ENCODE data around the gene MTR.

MTR gene

DNA sequence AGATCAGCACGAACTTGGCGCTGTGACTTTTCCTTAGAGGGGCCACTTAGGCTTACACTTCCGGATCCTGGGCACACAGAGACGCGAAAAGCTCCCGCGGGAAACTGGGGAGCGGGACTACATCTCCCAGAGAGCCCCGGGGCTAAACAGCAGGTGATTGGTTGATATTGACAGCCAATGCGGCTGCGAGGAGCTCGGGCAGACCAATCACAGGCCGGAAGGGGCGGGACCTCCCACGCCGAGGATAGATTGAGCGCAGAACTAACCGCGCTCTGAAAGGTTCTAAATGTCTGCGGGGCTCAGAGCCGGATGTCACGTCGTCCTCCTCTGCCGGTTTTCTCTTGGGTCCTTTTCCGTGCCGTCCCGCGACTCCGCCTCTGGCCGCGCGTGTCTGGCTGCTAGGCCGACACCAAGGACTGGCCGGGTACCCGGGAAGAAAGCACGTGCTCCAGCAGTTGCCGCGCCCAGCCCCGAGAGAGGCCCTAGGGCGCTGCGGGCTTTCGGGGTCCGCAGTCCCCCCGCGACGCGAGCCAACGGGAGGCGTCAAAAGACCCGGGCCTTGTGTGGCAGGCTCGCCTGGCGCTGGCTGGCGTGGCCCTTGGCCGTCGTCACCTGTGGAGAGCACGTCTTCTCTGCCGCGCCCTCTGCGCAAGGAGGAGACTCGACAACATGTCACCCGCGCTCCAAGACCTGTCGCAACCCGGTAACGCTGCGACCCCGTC lies at the start of gene MTR:
MTR (plus strand) TSS at position 258 of the 722 bp plus-strand sequence; CDS start at position 670, 412 bp downstream.
- peak; percentile 97 for DNase-seq

DNA sequence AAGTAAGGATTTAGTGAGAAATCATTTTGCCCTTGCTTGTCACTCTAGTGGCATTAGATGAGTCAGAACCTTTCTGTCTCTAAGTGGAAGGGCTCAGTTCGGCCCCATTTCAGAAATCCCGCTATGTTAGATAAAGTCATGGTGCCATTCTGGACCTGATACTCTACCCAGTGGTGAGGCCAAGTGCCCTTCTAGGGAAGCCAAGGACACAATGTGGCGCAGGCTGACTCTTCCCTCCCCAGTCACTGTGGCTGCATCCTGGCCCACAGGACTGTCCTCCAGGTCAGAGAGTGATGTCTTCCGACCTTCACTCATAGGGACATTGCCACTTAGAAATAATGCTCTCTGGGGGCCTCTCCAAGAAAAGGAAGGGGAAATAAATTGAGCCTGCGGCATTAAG lies 48.3 kb upstream of the MTR start:
- DNase-seq, result no peak

DNA sequence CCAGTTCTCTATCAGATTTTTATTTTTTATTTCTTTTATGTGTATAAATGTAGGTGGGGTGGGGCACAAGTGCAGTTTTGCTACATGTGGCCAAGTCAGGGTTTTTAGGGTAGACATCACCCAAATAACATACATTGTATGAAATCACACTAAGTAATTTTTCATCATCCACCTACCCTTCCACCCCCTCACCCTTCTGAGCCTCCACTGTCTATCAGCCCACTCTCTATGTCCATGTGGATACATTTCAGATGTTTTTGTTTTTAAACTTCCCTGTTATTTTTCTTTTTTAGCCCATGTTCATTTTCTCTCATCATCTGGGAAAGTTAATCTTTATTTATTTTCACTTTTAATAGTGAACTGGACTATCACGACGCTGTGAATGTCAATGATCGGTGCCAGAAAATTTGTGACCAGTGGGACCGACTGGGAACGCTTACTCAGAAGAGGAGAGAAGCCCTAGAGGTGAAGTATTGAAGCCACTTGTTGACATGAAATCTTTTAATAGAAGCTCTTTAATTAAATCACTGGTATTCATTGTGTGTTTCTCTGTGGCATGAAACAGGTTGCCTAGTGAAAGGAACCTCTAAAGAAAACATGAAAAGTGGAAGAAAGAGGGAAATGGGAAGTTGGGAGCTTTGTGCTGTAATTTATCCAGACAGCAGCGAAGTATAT lies 47.6 kb upstream of the MTR start:
- DNase-seq, result no peak

DNA sequence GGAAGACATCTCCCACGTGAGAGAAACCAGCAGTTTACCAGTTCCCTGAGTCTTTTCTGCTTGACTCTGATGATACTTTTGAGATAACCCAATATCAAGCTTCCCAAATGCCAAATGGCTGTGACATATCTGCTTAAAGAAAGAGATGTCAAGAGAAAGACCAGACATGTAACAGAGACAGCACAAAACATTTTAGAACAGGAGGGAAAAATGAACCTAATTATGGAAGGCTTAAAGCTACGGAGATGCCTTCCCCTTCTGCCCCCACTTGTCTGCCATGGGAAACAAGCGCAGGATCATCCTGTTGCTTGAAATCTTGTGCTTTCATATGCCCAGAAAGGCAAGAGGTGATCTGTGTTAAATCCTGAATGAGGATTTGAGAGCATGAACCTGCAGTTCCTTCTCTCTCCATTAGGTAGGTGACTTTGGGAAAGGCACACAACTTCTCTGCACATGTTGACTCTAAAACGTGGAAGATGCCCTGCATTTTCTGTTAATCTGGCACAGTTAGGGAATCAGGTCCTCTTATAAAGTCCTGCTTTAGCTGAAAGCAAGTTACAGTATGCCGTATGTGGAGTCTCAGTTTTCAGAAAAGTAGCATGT lies 46.7 kb upstream of the MTR start:
- no peak for DNase-seq

DNA sequence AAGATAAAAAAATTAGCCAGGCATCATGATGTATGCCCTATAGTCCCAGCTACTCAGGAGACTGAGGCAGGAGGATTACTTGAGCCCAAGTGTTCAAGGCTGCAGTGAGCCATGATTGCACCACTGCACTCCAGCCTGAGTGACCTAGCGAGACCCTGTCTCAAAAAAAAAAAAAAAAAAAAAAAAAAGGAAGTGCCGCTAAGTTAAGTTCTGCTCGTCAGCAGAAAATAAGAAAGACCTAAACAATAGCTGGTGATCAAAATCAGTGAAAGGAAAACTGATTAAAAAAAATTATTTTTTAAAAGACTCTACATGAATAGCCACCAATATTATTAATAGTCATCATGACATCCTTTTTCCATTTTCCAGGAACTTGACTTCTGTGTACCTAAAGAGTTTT lies 44.2 kb upstream of the MTR start:
- DNase-seq, result no peak

DNA sequence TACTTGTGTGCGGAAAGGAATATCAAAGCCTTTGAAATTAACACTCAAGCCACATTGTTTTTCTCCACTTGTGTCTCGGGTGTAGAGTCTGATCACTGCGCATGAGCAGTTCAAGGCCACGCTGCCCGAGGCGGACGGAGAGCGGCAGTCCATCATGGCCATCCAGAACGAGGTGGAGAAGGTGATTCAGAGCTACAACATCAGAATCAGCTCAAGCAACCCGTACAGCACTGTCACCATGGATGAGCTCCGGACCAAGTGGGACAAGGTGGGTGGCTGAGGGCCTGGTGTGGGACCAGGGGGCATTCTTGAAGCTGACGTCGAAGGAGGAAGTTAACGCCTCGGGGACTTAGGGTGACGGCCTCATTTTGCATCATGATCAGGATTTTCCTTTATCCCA lies 43.7 kb upstream of the MTR start:
- no peak for DNase-seq

DNA sequence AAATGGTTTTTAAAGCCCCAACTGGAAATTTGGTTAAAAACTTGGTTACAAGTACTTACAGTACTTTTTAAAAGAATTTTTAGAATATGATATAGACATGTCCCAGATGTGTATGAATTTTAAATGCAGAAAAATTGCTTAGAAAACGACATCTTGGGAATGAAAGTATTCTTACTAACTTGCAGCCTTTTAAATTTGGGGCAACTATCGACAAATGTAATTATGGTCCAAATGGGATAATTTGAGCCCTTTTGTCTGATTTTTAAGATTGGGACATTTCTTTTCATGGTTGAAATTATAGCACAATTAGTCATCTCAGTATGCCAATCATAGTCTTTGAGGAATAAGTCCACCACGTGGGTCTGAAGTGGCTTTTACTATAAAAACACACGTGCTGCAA lies 43.2 kb upstream of the MTR start:
- DNase-seq, result no peak

DNA sequence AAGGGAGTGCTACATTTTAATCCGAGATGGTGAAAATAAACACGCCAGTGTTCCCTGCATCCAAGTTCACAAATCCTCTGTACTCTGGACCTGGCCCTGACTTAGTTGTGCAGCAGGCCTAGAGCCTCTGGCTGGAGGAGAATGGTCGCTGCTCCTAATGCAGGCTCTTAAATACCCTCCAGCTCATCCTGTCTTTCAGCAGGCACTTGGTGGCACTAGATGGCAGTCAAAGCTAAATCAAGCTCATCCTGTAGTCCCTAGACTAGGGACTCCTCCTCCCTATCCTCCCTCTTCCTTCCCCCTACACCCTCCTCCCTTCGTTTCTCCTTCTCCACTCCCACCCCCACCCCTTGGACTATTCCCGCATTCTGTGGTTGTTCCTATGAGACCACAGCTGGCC lies 41.6 kb upstream of the MTR start:
- DNase-seq, result no peak

DNA sequence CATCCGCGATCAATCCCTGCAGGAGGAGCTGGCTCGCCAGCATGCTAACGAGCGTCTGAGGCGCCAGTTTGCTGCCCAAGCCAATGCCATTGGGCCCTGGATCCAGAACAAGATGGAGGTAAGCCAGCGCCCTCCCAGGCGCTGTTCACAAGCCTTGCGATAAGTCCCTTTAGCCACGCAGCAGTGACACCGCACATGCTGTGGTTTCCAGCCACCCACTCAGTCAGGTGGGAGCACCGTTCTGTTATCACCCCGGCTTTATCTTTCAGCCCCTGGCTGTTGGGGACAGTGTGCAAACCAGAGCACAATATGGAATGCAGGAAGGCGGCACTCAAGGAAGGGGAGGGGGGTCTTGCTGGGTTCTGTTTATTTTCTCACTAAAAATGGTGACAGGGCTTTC lies 41.1 kb upstream of the MTR start:
- no peak for DNase-seq

DNA sequence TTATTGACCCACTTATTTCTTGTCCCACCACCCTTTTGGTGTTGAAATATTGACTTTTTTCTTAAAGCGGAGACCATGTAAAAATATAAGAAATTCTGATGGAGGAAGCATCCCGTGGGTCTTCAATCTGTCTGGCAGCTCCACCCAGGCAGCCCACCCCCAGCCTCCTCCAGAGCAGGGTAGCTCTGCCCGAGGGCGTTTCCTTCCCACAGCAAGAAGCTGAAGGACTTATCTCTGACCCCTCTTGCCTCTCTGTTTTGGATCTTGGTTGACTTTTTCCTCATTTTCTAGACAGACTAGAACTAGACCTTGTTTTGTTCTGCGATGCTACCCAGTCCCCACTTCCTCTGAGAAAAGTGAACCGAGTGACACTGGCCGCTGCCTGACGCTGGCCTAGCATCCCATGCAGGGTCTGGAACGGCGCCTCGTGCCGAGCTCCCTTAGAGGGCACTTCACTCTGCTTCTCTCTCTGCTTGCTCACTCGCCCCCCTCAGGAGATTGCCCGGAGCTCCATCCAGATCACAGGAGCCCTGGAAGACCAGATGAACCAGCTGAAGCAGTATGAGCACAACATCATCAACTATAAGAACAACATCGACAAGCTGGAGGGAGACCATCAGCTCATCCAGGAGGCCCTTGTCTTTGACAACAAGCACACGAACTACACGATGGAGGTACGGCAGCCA lies 40.4 kb upstream of the MTR start:
- no peak for DNase-seq

DNA sequence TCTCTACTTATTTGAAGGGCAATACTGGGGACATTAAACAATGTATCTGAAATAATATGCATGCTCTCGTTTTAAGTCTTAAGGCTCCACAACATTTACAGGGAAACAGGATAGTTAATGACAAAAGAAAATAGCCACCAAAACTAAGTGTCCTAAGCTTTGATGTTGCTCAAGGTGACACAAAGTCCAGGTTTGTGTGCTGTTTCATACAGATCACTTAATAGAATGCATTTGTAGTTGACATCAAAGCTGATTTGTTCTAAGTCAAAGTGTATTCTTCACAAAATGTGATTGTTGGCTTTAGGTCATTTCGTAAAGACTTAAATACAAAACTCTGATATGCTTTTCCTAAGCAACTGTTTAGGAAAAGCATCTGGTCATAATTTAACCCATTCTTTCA lies 37.5 kb upstream of the MTR start:
- DNase-seq, result no peak

DNA sequence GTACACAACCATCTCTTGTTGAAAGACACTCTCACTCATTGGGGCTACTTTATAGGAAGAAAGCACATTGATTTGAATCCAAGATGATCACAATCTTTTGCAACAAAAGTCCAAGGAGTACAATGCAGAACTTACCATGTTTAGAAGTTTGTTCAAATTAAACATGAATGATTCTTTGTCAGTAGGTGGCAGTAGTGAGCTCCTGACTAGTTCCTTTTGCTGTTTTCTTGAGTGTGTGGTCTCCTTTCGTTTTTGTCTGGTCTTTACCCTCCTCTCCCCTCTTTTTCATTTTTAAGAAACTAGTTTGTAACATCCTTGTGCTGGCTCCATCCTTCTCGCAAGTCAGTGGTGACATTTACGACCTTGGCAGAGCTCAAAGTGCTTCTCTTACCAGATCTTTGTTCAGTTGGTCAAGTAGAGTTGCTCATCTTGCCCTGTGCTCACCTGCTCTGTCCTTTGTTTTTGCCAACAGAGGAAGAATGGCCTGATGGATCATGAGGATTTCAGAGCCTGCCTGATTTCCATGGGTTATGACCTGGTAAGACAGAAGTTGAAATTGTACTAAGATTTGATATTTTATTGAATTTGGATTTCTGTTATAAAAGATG lies 35.7 kb upstream of the MTR start:
- DNase-seq, result no peak

DNA sequence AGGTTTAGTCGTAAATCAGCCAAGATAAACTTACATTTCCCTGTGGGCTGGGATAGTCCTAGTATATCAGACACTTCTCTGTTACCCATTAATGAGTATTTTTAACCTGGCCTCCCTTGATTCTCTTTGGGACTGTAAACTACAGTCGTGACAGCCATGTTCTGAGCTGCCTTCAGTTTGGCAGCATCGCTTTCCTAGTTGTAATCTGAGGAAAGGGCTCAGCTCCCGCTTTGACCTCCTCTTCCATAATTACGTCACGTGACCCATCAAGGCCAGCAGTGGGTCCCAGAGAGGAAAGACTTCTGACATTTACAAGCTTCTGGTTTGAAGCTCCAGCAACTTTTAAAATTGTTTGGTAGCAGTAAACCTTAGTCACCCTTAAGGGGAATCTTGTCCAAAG lies 34.6 kb upstream of the MTR start:
- no peak for DNase-seq

DNA sequence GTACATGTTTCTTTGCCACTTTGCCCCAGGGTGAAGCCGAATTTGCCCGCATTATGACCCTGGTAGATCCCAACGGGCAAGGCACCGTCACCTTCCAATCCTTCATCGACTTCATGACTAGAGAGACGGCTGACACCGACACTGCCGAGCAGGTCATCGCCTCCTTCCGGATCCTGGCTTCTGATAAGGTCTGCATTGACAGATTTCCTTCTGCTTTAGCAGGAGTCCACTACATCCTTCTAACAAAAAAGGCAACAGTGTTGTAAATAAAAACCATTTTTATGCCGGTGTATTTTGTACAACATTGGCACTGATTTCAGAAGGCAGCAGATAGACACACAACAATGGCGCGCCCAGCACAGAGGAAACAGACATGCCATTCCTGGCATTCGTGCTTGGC lies 34.1 kb upstream of the MTR start:
- no peak for DNase-seq

DNA sequence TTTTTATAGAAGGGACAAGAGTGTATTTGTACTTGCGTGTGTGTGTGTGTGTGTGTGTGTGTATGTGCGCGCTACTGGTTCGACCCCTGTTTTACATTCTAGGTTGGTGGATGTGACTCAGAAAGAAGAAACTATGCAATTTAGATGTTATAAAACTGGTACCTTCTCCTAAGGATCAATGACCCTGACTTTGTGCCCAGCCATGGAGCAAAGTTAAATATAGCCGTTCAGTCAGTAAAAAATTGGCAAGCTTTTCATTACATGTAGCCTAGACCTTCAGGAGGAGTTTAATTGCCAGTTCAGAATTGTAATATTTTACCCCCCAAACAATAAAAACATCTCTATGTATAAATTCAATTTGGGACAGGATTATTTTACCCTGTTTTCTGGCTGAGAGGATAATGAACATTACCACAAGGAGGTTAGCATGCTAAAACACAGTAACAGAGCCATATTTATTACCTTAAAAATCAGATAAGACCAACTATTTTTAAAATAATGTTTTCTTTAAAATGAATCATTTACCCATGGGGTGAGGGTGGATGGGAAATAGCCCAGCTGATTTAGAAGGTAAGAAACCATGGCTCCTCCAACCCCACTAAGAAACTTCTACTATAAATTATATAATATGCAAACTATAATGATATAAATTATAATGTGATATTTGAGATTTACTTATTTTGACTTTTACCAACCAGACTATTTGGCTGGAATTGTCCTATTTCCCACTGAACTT lies 33.5 kb upstream of the MTR start:
- no peak for DNase-seq

DNA sequence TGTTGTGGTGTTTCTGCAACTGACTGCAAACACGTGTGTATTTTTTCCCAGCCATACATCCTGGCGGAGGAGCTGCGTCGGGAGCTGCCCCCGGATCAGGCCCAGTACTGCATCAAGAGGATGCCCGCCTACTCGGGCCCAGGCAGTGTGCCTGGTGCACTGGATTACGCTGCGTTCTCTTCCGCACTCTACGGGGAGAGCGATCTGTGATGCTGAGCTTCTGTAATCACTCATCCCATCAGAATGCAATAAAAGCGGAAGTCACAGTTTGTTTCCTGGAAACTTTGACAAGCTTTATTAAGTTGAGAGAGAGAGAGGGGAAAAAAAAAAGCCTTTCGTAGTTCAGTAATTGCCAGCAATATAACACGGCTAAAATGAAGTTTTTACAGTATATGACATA lies 32.7 kb upstream of the MTR start:
- no peak for DNase-seq

DNA sequence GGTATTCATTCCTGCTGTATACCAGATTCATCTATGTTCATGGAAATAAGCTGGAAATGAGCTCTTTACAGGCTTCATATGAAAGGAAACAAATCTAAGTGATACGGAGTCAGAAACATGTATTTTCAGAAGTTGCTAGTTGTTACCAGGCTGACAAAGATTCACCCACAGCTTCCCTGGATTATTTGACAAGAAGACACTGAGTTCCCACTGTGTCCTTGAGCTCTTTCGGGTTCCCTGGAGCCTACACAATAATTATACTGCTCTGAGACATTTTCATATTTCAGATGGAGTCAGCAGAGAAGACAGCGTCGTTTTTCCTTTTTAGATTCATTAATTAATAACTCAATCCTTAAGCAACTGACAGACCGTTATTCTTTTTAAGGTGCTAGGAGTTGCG lies 29.3 kb upstream of the MTR start:
- DNase-seq, result no peak

DNA sequence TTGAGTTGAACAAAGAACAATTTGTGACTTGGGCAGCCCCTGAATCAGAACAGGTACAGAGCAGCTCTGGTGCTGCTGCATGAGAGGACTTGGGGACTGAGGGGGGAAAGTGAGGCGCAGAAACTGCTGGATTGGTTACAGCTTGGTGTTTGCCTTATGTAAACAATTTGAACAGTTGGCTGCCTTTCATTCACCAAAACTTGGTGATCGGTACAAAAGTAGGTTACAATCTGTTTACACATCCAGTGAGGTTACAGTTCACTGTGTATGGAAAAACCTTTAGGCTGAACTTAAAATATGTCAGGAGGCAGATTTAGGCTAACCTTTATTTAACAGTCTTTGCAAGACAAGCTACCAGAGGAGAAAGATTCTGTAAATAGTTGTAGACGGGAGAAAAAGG lies 28.6 kb upstream of the MTR start:
- DNase-seq, result no peak

DNA sequence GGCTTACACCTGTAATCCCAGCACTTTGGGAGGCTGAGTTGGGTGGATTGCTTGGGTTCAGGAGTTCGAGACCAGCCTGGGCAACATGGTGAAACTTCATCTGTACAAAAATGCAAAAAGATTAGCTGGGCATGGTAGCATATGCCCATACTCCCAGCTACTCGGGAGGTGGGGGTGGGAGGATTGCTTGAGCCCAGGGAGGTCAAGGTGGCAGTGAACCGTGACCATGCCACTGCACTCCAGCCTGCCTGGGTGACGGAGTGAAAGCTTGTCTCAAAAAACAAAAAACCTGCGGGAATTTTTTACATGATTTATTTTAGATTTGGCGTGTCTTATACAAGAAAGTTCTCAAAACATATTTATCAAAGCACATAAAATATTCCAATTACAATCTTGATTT lies 27.8 kb upstream of the MTR start:
- DNase-seq, result no peak

DNA sequence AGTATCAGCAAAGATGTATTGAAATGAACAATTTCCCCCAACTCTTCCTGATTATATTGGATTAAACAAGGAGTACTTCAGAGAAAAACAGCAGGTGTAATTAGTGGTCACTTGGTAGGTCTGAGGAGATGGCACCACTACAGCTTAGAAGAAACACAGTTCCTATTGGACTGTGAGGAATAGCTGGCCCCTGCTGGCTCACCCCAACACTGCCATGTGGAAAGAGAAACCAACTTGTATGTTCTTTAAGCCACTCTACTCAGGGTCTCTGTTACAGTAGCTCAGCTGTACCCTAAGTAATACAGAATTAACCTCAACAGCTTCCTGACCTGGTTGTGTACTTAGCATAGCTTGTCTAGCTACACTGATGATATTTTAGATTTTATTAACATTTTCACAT lies 26.5 kb upstream of the MTR start:
- DNase-seq, result no peak

DNA sequence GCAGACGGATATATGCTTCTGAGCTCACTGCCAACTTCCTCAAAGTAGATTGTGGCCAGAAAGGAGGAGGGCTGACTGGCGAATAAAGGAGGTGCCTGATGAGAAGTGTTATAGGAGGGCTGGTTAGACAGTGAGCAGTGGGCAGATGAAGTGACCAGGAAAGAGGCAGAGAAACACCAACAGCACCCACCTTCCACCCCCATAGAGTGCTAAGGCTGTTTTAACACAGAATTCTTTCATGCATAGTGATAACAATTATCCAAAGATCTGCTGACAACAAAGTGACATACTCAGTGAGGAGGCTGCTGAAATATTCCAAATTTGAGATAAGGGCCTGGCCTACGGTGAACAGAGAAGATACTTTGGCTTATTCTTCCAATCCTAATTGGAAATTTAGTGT lies 21.2 kb upstream of the MTR start:
- DNase-seq, result no peak

DNA sequence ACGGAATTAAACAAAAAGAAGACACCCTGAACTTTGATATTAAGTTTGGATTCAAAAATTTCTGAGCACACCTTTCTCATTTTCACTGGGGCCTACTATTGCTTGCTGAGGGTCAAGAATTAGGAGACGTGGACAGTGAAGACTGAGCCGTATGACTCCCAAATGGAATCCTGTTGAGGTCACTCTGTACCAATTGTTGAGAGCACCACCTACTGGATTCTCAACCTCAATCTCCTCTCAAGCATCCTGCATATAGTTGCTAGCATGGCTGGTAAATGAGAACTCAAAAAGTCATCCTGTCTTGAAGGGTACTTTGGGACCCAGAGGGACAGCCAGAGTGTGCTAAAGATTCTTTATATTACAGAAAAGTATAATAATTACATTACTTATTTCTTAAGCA lies 20.2 kb upstream of the MTR start:
- no peak for DNase-seq

DNA sequence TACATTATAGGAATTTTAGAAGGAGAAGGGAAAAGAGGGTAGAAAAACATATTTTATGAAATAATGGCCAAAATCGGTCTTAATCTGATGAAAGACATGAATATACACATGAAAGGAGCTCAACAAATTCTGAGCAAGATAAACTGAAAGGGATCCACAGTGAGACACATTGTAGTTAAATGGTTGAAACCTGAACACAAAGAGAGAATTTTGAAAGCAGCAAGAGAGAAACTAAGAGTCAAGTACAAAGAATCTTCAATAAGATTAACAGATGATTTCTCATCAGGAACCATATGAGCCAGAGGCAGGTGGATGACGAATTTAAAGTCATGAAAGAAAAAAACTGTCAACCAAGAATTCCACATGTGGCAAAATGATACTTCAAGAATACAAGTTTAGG lies 15.8 kb upstream of the MTR start:
- no peak for DNase-seq

Data from activated CD8-positive, alpha-beta memory T cell treated with anti-CD3 and anti-CD28 coated beads, Interleukin-2, amount 50 U/mL, for 4 hours (primary cell).